Right lobe of liver (tissue), 6 donors: Measurements from ENCODE around the gene TSFM. TPM values are rescaled to one million over a fixed set of nuclear protein-coding genes. Genes with fewer than 3 reads are reported as not detected.

Experiments used
- ATAC-seq, 4 donors: fragments of 200-7000 bp; cut with Tn5 transposase; one replicate each; pipeline ENCODE4 v1.9.1; 2020; ENCODE audit warnings: mild to moderate bottlenecking in 4 of 4, moderate library complexity in 4 of 4
- DNase-seq, 3 donors: peaks; one replicate each; pipeline ENCODE4 v3.0.0-alpha.2; 2020
- H3K27ac ChIP-seq, 3 donors: fragments of 200-600 bp; one replicate each; pipeline ENCODE4 v1.8.0; 2022
- H3K27me3 ChIP-seq, 2 donors: fragments of 200-600 bp; one replicate each; pipeline ENCODE4 v1.8.0; 2022
- H3K36me3 ChIP-seq, 4 donors: fragments of 200-600 bp; sonication (generic) in 1 of 4; one replicate each; pipeline versions ENCODE4 v1.5.1 to v1.8.0; 2017 to 2022; ENCODE audit warnings: control low read depth in 1 of 4
- H3K4me1 ChIP-seq, 4 donors: fragments of 200-600 bp; sonication (generic) in 1 of 4; one replicate each; pipeline versions ENCODE4 v1.5.1 to v1.8.0; 2017 to 2022; ENCODE audit warnings: control low read depth in 1 of 4
- H3K4me3 ChIP-seq, 3 donors: fragments of 200-600 bp; one replicate each; pipeline ENCODE4 v1.8.0; 2022
- H3K9me3 ChIP-seq, 4 donors: fragments of 200-600 bp; sonication (generic) in 1 of 4; one replicate each; pipeline versions ENCODE4 v1.5.1 to v1.8.0; 2017 to 2022; ENCODE audit warnings: control low read depth in 1 of 4
- CTCF ChIP-seq, 4 donors: fragments of 200-600 bp in 3 of 4; fragments of 450-650 bp in 1 of 4; IDR thresholded peaks; one replicate each; pipeline versions ENCODE4 v1.5.1 to v1.8.0; 2016 to 2022; ENCODE audit warnings: antibody characterized with exemption in 4 of 4, mild to moderate bottlenecking in 2 of 4
- POLR2A ChIP-seq: fragments of 450-650 bp; IDR thresholded peaks from one replicate; pipeline ENCODE4 v1.6.1; 2017; ENCODE audit warnings: antibody characterized with exemption, mild to moderate bottlenecking
- WGBS: methylation state at CpG from one replicate; pipeline ENCODE4 v1.1.6; 2018; ENCODE audit warnings: low coverage, low lambda C conversion rate; ENCODE audit not compliant: insufficient coverage; ENCODE audit errors: missing lambda C conversion rate; 5-methylcytosine and 5-hydroxymethylcytosine counted together
- intact Hi-C, 2 donors: fragments of 100-400 bp; cut with DNase I; formaldehyde crosslinking; loops; one replicate each; pipeline versions ENCODE4 v1.11.2 to v1.14.1; 2022
- total RNA-seq, 6 experiments: library from RNA; depleted of rRNA in 2 of 6; stranded (reverse); fragments of >200 nt in 2 of 6; fragmentation: NEBNext Ultra II Directional in 3 of 6; extraction: Animal tissue kit (Norgen Biotek cat#: 25700) in 3 of 6; gene quantifications; one replicate each; pipeline versions ENCODE4 v1.1.0 to v1.2.4, GENCODE V29; 2016 to 2023
- donor health status: DM: no; HTN: yes; CAD: no.
- donor health status: DM: no; HTN: no; CAD: no.
- donor health status: DM: no; HTN: no; CAD: no.
- donor health status: DM: no; HTN: yes; CAD: no.
- donor health status: DM: no; HTN: yes; CAD: no.

TSFM gene
- total RNA-seq, 6 experiments from 2014 or later = 25.6 to 40.2 (median 30.9) TPM

DNA sequence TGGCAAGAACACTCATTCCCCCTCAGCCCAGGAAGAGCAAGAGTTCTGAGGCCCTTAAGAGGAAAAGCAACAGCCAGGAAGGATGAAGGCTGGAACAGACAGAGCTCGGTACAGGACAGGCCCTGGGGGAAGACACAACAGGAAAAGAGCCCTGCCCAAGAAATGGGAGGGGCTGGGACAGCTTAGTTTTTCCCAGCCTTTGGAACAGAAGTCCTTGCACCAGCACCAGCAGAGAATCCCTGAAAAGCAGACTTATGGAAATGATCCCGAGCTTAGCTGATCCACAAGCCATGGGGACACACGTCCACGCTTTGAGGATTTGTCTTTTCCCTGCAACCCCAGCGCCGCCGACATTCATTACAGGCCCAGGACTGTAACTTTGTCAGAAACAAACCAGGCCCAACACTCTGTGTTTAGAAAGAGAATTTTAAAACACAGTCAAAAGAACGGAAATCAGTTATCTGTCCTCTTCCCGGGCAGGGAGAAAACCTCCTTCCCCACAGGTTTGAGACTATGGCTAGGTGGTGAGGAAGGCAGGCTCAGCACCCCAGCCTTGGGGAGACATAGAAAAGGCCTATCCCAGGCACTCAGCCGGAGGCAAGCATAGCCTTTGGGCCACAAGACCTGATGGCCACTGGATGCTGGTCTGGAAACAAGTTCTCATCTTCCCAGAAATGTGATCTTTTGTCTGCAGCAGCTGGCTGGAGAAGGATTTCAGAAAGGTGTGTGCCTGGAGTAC lies 40.0 kb downstream of the TSFM start:
- no peak overlapping the region for H3K27ac ChIP-seq
- WGBS = 72% methylated on average over 5 of the region's 10 CpGs
- ATAC-seq (peak; percentile 10 to 61 (median 18)), DNase-seq (no peak)
- H3K4me3 ChIP-seq = no peak overlapping the region
- no peaks in the 10 kb centered on the region for H3K27me3 ChIP-seq
- intact Hi-C loops = no loop called here
- TF ChIP-seq POLR2A (no peak), CTCF (IDR thresholded peaks at IDR 0.05) (no peak)
- no peaks in the 10 kb centered on the region for H3K9me3 ChIP-seq
- peaks cover 13 to 58% (median 49%) of the 10 kb centered on the region in 4 donors for H3K36me3 ChIP-seq
- peaks cover 0 to 18% (median 6%) of the 10 kb centered on the region in 4 donors for H3K4me1 ChIP-seq

GRCh38 chr12:57823131-57823907 lies 40.7 kb downstream of the TSFM start:
- no peaks in the 10 kb centered on the region for H3K27me3 ChIP-seq
- peaks cover 13 to 66% (median 56%) of the 10 kb centered on the region in 4 donors for H3K36me3 ChIP-seq
- DNase-seq = no peak
- H3K4me3 ChIP-seq = no peak overlapping the region
- TF ChIP-seq POLR2A (no peak), CTCF (IDR thresholded peaks at IDR 0.05) (no peak)
- no peak overlapping the region for H3K27ac ChIP-seq
- 93% methylated on average over 5 of the region's 17 CpGs for WGBS
- no peaks in the 10 kb centered on the region for H3K9me3 ChIP-seq
- intact Hi-C loops = no loop called here
- peaks cover 0 to 18% (median 6%) of the 10 kb centered on the region in 4 donors for H3K4me1 ChIP-seq
- no peak for ATAC-seq

DNA sequence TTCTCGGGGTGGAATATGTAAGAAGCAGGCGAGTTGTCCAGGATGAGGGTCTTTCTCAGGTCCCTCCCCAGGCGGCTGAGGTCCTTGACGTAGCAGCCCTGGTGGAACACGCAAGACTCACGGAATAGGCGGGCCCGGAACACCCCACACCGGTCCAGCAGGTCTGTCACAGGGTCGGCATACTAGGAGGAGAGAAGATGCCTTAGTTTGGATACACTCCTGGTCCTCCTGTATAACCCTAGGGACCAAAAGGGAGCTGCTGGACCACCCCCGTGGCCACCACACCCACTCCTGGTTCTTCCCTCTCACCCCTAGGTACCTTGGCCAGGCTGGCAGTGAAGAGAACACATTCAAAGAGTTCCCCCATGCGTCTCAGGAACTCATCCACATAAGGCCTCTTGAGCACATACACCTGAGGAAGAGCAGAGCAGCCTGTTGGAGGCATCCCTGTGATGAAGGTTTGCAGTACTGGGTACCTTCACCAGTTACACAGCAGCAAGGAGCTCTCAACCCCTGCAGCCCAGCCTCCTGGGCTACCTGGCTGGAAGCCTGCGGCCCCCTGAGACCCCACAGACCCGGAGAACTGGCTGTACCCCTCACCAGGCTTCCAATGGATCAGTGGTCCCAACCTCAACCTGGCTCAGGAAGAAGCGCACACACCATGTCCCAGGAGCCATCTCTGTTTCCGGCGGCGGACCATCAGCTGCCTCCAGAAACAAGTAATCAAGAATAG lies 41.5 kb downstream of the TSFM start:
- no peaks in the 10 kb centered on the region for H3K27me3 ChIP-seq
- H3K4me3 ChIP-seq = no peak overlapping the region
- no peak for ATAC-seq
- DNase-seq = no peak
- no peaks in the 10 kb centered on the region for H3K9me3 ChIP-seq
- peaks cover 0 to 15% (median 6%) of the 10 kb centered on the region in 4 donors for H3K4me1 ChIP-seq
- H3K27ac ChIP-seq = no peak overlapping the region
- 90% methylated on average over 6 of the region's 18 CpGs for WGBS
- H3K36me3 ChIP-seq = peaks cover 13 to 73% (median 60%) of the 10 kb centered on the region in 4 donors
- intact Hi-C loops = no loop called here
- TF ChIP-seq POLR2A (no peak), CTCF (IDR thresholded peaks at IDR 0.05) (no peak)

DNA sequence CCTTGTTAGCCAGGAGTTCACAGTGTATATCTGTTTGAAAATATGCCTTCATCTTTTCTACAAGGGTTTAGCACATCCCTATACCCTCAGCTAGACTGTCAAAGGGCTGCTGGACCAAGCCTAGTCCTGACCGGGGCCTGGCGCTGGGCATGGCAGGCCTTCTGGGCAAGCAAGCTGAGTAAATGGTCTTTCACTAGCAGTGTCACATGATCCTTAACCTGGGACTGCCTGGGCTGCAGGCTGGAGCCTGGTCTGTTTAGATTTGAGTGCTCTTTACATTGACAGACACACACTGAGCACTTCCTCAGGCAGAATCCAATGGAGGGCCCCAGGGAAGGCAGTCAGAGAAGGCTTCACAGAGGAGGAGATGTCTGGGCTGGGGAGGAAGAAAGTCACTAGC lies 42.9 kb downstream of the TSFM start:
- H3K9me3 ChIP-seq = no peaks in the 10 kb centered on the region
- TF ChIP-seq CTCF (IDR thresholded peaks at IDR 0.05) (no peak), POLR2A (no peak)
- H3K4me3 ChIP-seq = no peak overlapping the region
- DNase-seq (no peak), ATAC-seq (no peak)
- peaks cover 13 to 78% (median 62%) of the 10 kb centered on the region in 4 donors for H3K36me3 ChIP-seq
- H3K27ac ChIP-seq = no peak overlapping the region
- H3K27me3 ChIP-seq = no peaks in the 10 kb centered on the region
- peaks cover 0 to 13% (median 1%) of the 10 kb centered on the region in 4 donors for H3K4me1 ChIP-seq
- no CpG with 5 or more reads among the region's 2 CpGs for WGBS
- intact Hi-C loops = no loop called here
